ENCODE results near the gene DYNC1H1.

GRCh38 chr14:102015045-102015685, 50.8 kb downstream of the DYNC1H1 start:
- no peak for TF ChIP-seq ETV6 (CRISPR knock-in tag; IDR thresholded peaks at IDR 0.05)
- TF ChIP-seq ZNF121 (CRISPR knock-in tag; IDR thresholded peaks at IDR 0.05): no peak
- TF ChIP-seq JUN (CRISPR knock-in tag; IDR thresholded peaks at IDR 0.05): no peak
- TF ChIP-seq NR3C1 (CRISPR knock-in tag; conservative IDR thresholded peaks at IDR 0.05; ENCODE audit: low read depth): no peak
- TF ChIP-seq ESRRA (CRISPR knock-in tag; IDR thresholded peaks at IDR 0.05; ENCODE audit: borderline replicate concordance): no peak
- no peak for TF ChIP-seq NFE2L1 (CRISPR knock-in tag; IDR thresholded peaks at IDR 0.05)
- TF ChIP-seq CTCF (IDR thresholded peaks at IDR 0.05): no peak
- TF ChIP-seq IRF2 (CRISPR knock-in tag; IDR thresholded peaks at IDR 0.05; ENCODE audit: borderline replicate concordance, low read depth): no peak
- no peak for TF ChIP-seq ZNF532 (CRISPR knock-in tag; IDR thresholded peaks at IDR 0.05; ENCODE audit: borderline replicate concordance)
- TF ChIP-seq, protein P1, sequence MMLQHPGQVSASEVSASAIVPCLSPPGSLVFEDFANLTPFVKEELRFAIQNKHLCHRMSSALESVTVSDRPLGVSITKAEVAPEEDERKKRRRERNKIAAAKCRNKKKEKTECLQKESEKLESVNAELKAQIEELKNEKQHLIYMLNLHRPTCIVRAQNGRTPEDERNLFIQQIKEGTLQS (CRISPR knock-in tag; conservative IDR thresholded peaks at IDR 0.05): no peak
